NCI-H1417 treated with DMSO at 0.1 percent for 48 hours (cell line): Measurements from ENCODE around the gene PERM1.

ENCODE experiments used
- DNase-seq: peaks from one replicate; lab custom pipeline; 2025; lab: John Stamatoyannopoulos, UW

Gene PERM1

GRCh38 chr1:965526-966134, 16.3 kb downstream of the PERM1 start:
- no peak for DNase-seq

- no peak for DNase-seq
Observed at GRCh38 chr1:964691-965525, 17.0 kb downstream of the PERM1 start.

- DNase-seq, result no peak
Observed at GRCh38 chr1:963746-964525, 18.0 kb downstream of the PERM1 start.

- DNase-seq, result no peak
Observed at GRCh38 chr1:963301-963651, 18.6 kb downstream of the PERM1 start.

- no peak for DNase-seq
Observed at GRCh38 chr1:962381-963300, 19.3 kb downstream of the PERM1 start.

- DNase-seq, result no peak
Observed at GRCh38 chr1:961132-961669, 20.7 kb downstream of the PERM1 start.

- no peak for DNase-seq
Observed at GRCh38 chr1:960363-961131, 21.3 kb downstream of the PERM1 start, which contains the start of gene KLHL17. Gene KLHL17 (plus strand): TSS chr1:960584. CDS start chr1:960694, 110 bp downstream.

- no peak for DNase-seq
Observed at GRCh38 chr1:959731-960362, 22.0 kb downstream of the PERM1 start.

GRCh38 chr1:958823-959730, 22.8 kb downstream of the PERM1 start, which contains the start of gene NOC2L:
Gene NOC2L (minus strand): TSS chr1:959256. CDS start chr1:959240, 16 bp downstream.
- no peak for DNase-seq

- no peak for DNase-seq
Observed at GRCh38 chr1:956636-957035, 25.3 kb downstream of the PERM1 start.

GRCh38 chr1:955474-955873, 26.4 kb downstream of the PERM1 start:
- DNase-seq, result no peak

GRCh38 chr1:954927-955326, 27.0 kb downstream of the PERM1 start:
- DNase-seq, result no peak

GRCh38 chr1:953524-954320, 28.2 kb downstream of the PERM1 start:
- DNase-seq, result no peak

- no peak for DNase-seq
Observed at GRCh38 chr1:952603-953002, 29.3 kb downstream of the PERM1 start.

GRCh38 chr1:952201-952600, 29.7 kb downstream of the PERM1 start:
- no peak for DNase-seq

GRCh38 chr1:951364-951763, 30.5 kb downstream of the PERM1 start:
- DNase-seq, result no peak

GRCh38 chr1:950881-951280, 31.0 kb downstream of the PERM1 start:
- DNase-seq, result no peak

GRCh38 chr1:950268-950667, 31.6 kb downstream of the PERM1 start:
- DNase-seq, result no peak
